OCI-LY1 (cell line): ENCODE measurements around the gene SLC39A11.

Experiments
- H2AFZ ChIP-seq: fragments of 200-600 bp; sonication (generic), shearing (Covaris generic); 2 replicates; pipeline ENCODE4 v1.6.0; 2014; ENCODE audit warnings: antibody characterized with exemption, mild to moderate bottlenecking, low read length
- H3F3A ChIP-seq: fragments of 200-600 bp; sonication (generic), shearing (Covaris generic); 2 replicates; pipeline ENCODE4 v1.6.0; 2014; ENCODE audit warnings: mild to moderate bottlenecking, antibody characterized with exemption, low read length, moderate library complexity; ENCODE audit not compliant: insufficient read depth
- H3K27ac ChIP-seq: fragments of 200-600 bp; sonication (generic); 2 replicates; pipeline ENCODE4 v1.5.1; 2014; ENCODE audit warnings: low read length, mixed run types, mild to moderate bottlenecking, low read depth; ENCODE audit not compliant: poor library complexity, severe bottlenecking
- H3K27me3 ChIP-seq: fragments of 200-600 bp; sonication (generic); 2 replicates; pipeline ENCODE4 v1.6.0; 2014; ENCODE audit warnings: antibody characterized with exemption, mild to moderate bottlenecking, low read length, moderate library complexity; ENCODE audit not compliant: insufficient read depth
- H3K36me3 ChIP-seq: fragments of 200-600 bp; sonication (generic); 2 replicates; pipeline ENCODE4 v1.6.1; 2014; ENCODE audit warnings: mild to moderate bottlenecking, antibody characterized with exemption, low read length, moderate library complexity, mixed read lengths; ENCODE audit not compliant: insufficient read depth
- H3K4me1 ChIP-seq: fragments of 200-600 bp; sonication (generic); 2 replicates; pipeline ENCODE4 v1.5.1; 2014; ENCODE audit warnings: mild to moderate bottlenecking, low read length, moderate library complexity; ENCODE audit not compliant: insufficient read depth, severe bottlenecking
- H3K4me2 ChIP-seq: fragments of 200-600 bp; sonication (generic), shearing (Covaris generic); 2 replicates; pipeline ENCODE4 v1.6.1; 2014; ENCODE audit warnings: low read length
- H3K4me3 ChIP-seq: fragments of 200-600 bp; sonication (generic); 2 replicates; pipeline ENCODE4 v1.5.1; 2014; ENCODE audit warnings: low read length, low read depth, mild to moderate bottlenecking, mixed read lengths; ENCODE audit not compliant: poor library complexity, severe bottlenecking
- H3K79me2 ChIP-seq: fragments of 200-600 bp; shearing (Covaris generic); 2 replicates; pipeline ENCODE4 v1.6.1; 2016; ENCODE audit warnings: mixed run types, low read length, mixed read lengths; ENCODE audit not compliant: insufficient read depth
- H3K9ac ChIP-seq: fragments of 200-600 bp; sonication (generic), shearing (Covaris generic); 2 replicates; pipeline ENCODE4 v1.6.1; 2014; ENCODE audit warnings: mild to moderate bottlenecking, low read length, mixed read lengths
- H3K9me2 ChIP-seq: fragments of 200-600 bp; sonication (generic), shearing (Covaris generic); 2 replicates; pipeline ENCODE4 v1.6.1; 2014; ENCODE audit warnings: low read depth, mild to moderate bottlenecking, low read length, mixed read lengths
- H3K9me3 ChIP-seq: fragments of 200-600 bp; shearing (Covaris generic); 2 replicates; pipeline ENCODE4 v1.6.1; 2014; ENCODE audit warnings: low read length, mixed read lengths
- H4K20me1 ChIP-seq: fragments of 200-600 bp; sonication (generic), shearing (Covaris generic); 2 replicates; pipeline ENCODE4 v1.6.0; 2016; ENCODE audit warnings: mild to moderate bottlenecking, low read length; ENCODE audit not compliant: insufficient read depth
- CTCF ChIP-seq: fragments of 200-600 bp; sonication (generic), shearing (Covaris generic); IDR thresholded peaks from 2 replicates; pipeline ENCODE4 v1.5.1; 2017; ENCODE audit warnings: mild to moderate bottlenecking, antibody characterized with exemption, low read length, moderate library complexity, mixed read lengths
- EZH2 ChIP-seq: fragments of 200-600 bp; sonication (generic), shearing (Covaris generic); IDR thresholded peaks from 2 replicates; pipeline ENCODE4 v1.8.0; 2017; ENCODE audit warnings: borderline replicate concordance, mixed run types, mild to moderate bottlenecking, antibody characterized with exemption, low read length, moderate library complexity, mixed read lengths

Gene SLC39A11

GRCh38 chr17:73119631-73120030 lies 27.1 kb upstream of the SLC39A11 start:
- no peak overlapping the region for H3K27ac ChIP-seq

GRCh38 chr17:73118951-73119391 lies 26.5 kb upstream of the SLC39A11 start:
- no peak overlapping the region for H3K9ac ChIP-seq
- TF ChIP-seq CTCF: no peak
- no peak for TF ChIP-seq EZH2
- no peaks in the 10 kb centered on the region for H3K4me1 ChIP-seq
- H3F3A ChIP-seq: no peaks in the 10 kb centered on the region
- no peak overlapping the region for H3K27ac ChIP-seq
- H4K20me1 ChIP-seq: no peaks in the 10 kb centered on the region
- no peak overlapping the region for H3K4me3 ChIP-seq
- no peaks in the 10 kb centered on the region for H3K9me3 ChIP-seq
- H2AFZ ChIP-seq: no peak overlapping the region
- no peak overlapping the region for H3K4me2 ChIP-seq
- H3K27me3 ChIP-seq: peaks cover 7% of the 10 kb centered on the region; the same call in 1 of the 2 replicates
- no peaks in the 10 kb centered on the region; the same call in 1 of the 2 replicates for H3K36me3 ChIP-seq
- no peaks in the 10 kb centered on the region for H3K79me2 ChIP-seq
- no peaks in the 10 kb centered on the region for H3K9me2 ChIP-seq

More at GRCh38 chr17:73119631-73120030, 27.1 kb upstream of the SLC39A11 start:
- Histone ChIP-seq H3K4me3 (no peak overlapping the region), H3K4me2 (no peak overlapping the region), H3K36me3 (no peaks in the 10 kb centered on the region; the same call in 1 of the 2 replicates), H3K9me3 (no peaks in the 10 kb centered on the region), H4K20me1 (no peaks in the 10 kb centered on the region), H3K9ac (no peak overlapping the region), H3K27me3 (peaks cover 6% of the 10 kb centered on the region; the same call in 1 of the 2 replicates), H3K9me2 (no peaks in the 10 kb centered on the region), H3K79me2 (no peaks in the 10 kb centered on the region), H3K4me1 (no peaks in the 10 kb centered on the region), H3F3A (no peaks in the 10 kb centered on the region), H2AFZ (no peak overlapping the region)
- TF ChIP-seq EZH2: no peak
- TF ChIP-seq CTCF: no peak

- Histone ChIP-seq H3K27ac (no peak overlapping the region), H3K36me3 (no peaks in the 10 kb centered on the region; the same call in 1 of the 2 replicates), H2AFZ (no peak overlapping the region), H3K79me2 (no peaks in the 10 kb centered on the region), H3K4me2 (no peak overlapping the region), H3K9ac (no peak overlapping the region), H3K4me3 (no peak overlapping the region), H3K27me3 (peaks cover 7% of the 10 kb centered on the region; the same call in 1 of the 2 replicates), H3F3A (no peaks in the 10 kb centered on the region), H3K9me3 (no peaks in the 10 kb centered on the region), H3K4me1 (no peaks in the 10 kb centered on the region), H4K20me1 (no peaks in the 10 kb centered on the region), H3K9me2 (no peaks in the 10 kb centered on the region)
- TF ChIP-seq CTCF: no peak
- no peak for TF ChIP-seq EZH2
Measured at GRCh38 chr17:73118139-73118538, 25.7 kb upstream of the SLC39A11 start.
